GM18858 (cell line): ENCODE results near the gene PALM3.

Experiments
- ATAC-seq: cut with Tn5 transposase; IDR thresholded peaks from one replicate; pipeline ENCODE4 v1.9.1; 2021; ENCODE audit not compliant: unreplicated experiment

The PALM3 gene

GRCh38 chr19:14089662-14090508 is 28.0 kb upstream of the PALM3 start:
- no peak for ATAC-seq

GRCh38 chr19:14089412-14089661 is 27.5 kb upstream of the PALM3 start:
- no peak for ATAC-seq

GRCh38 chr19:14088634-14089411 is 26.9 kb upstream of the PALM3 start:
- ATAC-seq, result no peak

- ATAC-seq, result no peak
Measured at GRCh38 chr19:14086098-14086497, 24.2 kb upstream of the PALM3 start.

GRCh38 chr19:14085309-14085995 is 23.6 kb upstream of the PALM3 start, which contains the start of gene C19orf67:
C19orf67 (minus strand) TSS chr19:14085783; CDS start chr19:14085627, 156 bp downstream.
- no peak for ATAC-seq

- no peak for ATAC-seq
Measured at GRCh38 chr19:14082675-14082960, 20.7 kb upstream of the PALM3 start.

- ATAC-seq, result peak; percentile 14
Measured at GRCh38 chr19:14081797-14082674, 20.2 kb upstream of the PALM3 start.

GRCh38 chr19:14080887-14081796 is 19.3 kb upstream of the PALM3 start:
- ATAC-seq, result peak; percentile 79

GRCh38 chr19:14078411-14078810 is 16.5 kb upstream of the PALM3 start:
- ATAC-seq, result no peak

- ATAC-seq, result no peak
Measured at GRCh38 chr19:14073925-14074838, 12.3 kb upstream of the PALM3 start.

GRCh38 chr19:14073261-14073924 is 11.5 kb upstream of the PALM3 start:
- ATAC-seq, result no peak

- no peak for ATAC-seq
Measured at GRCh38 chr19:14072535-14073260, 10.8 kb upstream of the PALM3 start, which contains the start of gene MISP3. MISP3 (plus strand) TSS chr19:14072786; CDS start chr19:14073310, 524 bp downstream.

GRCh38 chr19:14070268-14071050 is 8.6 kb upstream of the PALM3 start:
- ATAC-seq, result no peak

GRCh38 chr19:14066134-14066533 is 4.3 kb upstream of the PALM3 start:
- no peak for ATAC-seq

- ATAC-seq, result no peak
Measured at GRCh38 chr19:14063105-14063504, 1.2 kb upstream of the PALM3 start.

GRCh38 chr19:14062558-14062855 is 631 bp upstream of the PALM3 start:
- ATAC-seq, result no peak
